Progenitor cell of endocrine pancreas (in vitro differentiated cells): Measurements from ENCODE around the gene PARD3. TPM values are rescaled to one million over a fixed set of nuclear protein-coding genes. Genes with fewer than 3 reads are reported as not detected.

Experiments used
- DNase-seq: peaks from one replicate; pipeline ENCODE4 v3.0.0; 2021; ENCODE audit warnings: low spot score; ENCODE audit not compliant: unreplicated experiment
- H3K27ac Mint-ChIP-seq: 2 replicates; pipeline ENCODE4 v1.8.0; 2021; ENCODE audit warnings: mild to moderate bottlenecking, moderate library complexity, mixed read lengths
- H3K27me3 Mint-ChIP-seq: 2 replicates; pipeline ENCODE4 v1.8.0; 2021; ENCODE audit warnings: mixed read lengths
- H3K36me3 Mint-ChIP-seq: 2 replicates; pipeline ENCODE4 v1.8.0; 2022; ENCODE audit warnings: mixed read lengths; ENCODE audit not compliant: insufficient read depth
- H3K4me1 Mint-ChIP-seq: 2 replicates; pipeline ENCODE4 v1.8.0; 2021; ENCODE audit warnings: low read depth, mixed read lengths
- H3K4me3 Mint-ChIP-seq: 2 replicates; pipeline ENCODE4 v1.8.0; 2021; ENCODE audit warnings: low read depth, mild to moderate bottlenecking, moderate library complexity, mixed read lengths
- H3K9me3 Mint-ChIP-seq: 2 replicates; pipeline ENCODE4 v1.8.0; 2021; ENCODE audit warnings: low read depth, mixed read lengths
- total RNA-seq: library from RNA; stranded (reverse); gene quantifications from 2 replicates; pipeline ENCODE4 v1.2.1, GENCODE V29; 2021
- TF ChIP-seq, protein P1 (sequence below): fragments of 200-600 bp; sonication (generic); IDR thresholded peaks from one replicate; pipeline ENCODE4 v1.5.0; 2021; ENCODE audit warnings: antibody characterized with exemption, mild to moderate bottlenecking; ENCODE audit not compliant: unreplicated experiment

The PARD3 gene
- total RNA-seq, 1 donor from 2014 or later, result 85.3 TPM

DNA sequence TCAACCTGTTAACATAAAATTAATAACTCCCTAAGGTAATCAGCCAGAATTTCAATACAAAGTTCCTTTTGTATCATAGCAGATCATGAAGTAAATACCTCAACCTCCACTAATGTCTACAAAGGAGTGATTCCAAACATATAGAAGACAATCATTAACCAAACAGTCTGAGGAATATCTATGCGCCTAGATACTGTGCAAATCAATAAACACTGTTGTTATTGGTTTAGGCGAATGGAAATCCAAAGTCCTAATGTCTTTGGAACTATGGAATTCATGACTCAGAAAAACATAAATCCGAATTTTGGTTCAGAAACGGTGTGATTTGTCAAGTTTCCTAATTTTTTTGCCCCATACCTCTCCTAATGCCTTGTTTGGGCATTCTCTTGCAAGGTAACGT is 469.7 kb downstream of the PARD3 start:
- Mint-ChIP-seq H3K4me1 (peaks cover 31% of the 10 kb centered on the region), H3K9me3 (no peaks in the 10 kb centered on the region), H3K27me3 (no peaks in the 10 kb centered on the region), H3K36me3 (peaks cover 13% of the 10 kb centered on the region), H3K4me3 (no peak overlapping the region), H3K27ac (no peak overlapping the region)
- no peak for DNase-seq
- TF ChIP-seq, protein P1, sequence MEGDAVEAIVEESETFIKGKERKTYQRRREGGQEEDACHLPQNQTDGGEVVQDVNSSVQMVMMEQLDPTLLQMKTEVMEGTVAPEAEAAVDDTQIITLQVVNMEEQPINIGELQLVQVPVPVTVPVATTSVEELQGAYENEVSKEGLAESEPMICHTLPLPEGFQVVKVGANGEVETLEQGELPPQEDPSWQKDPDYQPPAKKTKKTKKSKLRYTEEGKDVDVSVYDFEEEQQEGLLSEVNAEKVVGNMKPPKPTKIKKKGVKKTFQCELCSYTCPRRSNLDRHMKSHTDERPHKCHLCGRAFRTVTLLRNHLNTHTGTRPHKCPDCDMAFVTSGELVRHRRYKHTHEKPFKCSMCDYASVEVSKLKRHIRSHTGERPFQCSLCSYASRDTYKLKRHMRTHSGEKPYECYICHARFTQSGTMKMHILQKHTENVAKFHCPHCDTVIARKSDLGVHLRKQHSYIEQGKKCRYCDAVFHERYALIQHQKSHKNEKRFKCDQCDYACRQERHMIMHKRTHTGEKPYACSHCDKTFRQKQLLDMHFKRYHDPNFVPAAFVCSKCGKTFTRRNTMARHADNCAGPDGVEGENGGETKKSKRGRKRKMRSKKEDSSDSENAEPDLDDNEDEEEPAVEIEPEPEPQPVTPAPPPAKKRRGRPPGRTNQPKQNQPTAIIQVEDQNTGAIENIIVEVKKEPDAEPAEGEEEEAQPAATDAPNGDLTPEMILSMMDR, result no peak

DNA sequence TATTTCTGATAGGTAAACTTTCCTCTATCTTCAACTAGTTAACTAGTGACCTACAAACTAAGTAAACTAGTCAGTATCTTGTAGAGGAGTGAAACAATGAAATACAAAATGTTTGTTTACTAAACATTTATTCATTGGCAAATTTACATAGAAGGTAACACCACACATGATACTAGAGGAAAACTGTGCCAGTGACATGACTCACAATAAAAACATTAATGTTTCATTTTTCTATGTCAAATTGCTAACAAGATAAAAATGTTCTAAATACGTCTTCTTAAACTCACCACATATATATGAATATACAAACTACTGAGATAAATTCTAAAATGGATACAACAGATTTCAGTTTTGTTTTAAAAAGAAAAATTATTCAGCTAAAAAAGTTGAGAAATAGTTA is 471.3 kb downstream of the PARD3 start:
- Mint-ChIP-seq H3K27ac (no peak overlapping the region), H3K4me1 (peaks cover 31% of the 10 kb centered on the region), H3K36me3 (peaks cover 12% of the 10 kb centered on the region), H3K9me3 (no peaks in the 10 kb centered on the region), H3K27me3 (no peaks in the 10 kb centered on the region), H3K4me3 (no peak overlapping the region)
- DNase-seq, result no peak
- TF ChIP-seq, protein P1, result no peak

DNA sequence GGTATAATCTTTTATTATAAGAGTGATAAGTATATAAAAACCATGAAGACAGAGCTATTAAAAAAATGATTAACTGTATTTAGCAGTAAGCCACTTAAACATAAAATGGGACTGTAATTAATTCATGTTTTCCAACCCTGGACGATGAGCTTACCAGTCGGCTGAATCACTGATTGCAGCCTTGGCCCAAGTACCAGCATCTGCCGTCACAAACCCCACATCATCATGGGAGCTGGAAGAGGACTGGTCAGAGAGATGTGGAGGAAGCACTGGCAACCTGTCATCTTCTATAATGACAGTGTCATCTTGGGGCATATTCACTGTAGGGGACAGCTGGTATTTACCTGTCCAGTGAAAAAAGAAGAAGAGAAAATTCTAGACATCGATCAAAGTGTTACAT is 473.6 kb downstream of the PARD3 start:
- H3K4me3 Mint-ChIP-seq, result no peak overlapping the region
- no peaks in the 10 kb centered on the region for H3K27me3 Mint-ChIP-seq
- no peak for DNase-seq
- no peaks in the 10 kb centered on the region for H3K9me3 Mint-ChIP-seq
- H3K27ac Mint-ChIP-seq, result no peak overlapping the region
- TF ChIP-seq, protein P1, result no peak
- H3K36me3 Mint-ChIP-seq, result peaks cover 7% of the 10 kb centered on the region
- peaks cover 28% of the 10 kb centered on the region for H3K4me1 Mint-ChIP-seq

DNA sequence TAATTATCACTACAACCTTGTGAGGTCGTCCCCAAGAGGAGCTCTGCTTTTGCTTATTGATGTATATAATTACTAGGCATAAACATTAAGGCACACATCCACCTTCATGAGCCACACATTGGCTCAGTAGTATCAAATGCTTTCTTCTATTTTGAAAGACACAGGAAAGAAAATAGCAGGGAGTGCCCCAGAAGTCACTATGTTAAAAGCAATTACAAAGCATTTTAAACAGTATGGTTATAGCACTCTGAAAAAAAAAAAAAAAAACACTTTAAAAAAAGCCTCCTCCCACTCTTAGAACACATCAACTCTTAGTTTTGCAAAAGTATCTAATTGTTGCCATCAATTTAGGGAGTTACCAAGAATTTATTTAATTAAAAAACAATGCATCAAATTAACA is 474.2 kb downstream of the PARD3 start:
- Mint-ChIP-seq H3K36me3 (peaks cover 9% of the 10 kb centered on the region), H3K27ac (no peak overlapping the region), H3K4me3 (no peak overlapping the region), H3K27me3 (no peaks in the 10 kb centered on the region), H3K9me3 (no peaks in the 10 kb centered on the region), H3K4me1 (peaks cover 23% of the 10 kb centered on the region)
- TF ChIP-seq, protein P1, result no peak
- DNase-seq, result no peak

DNA sequence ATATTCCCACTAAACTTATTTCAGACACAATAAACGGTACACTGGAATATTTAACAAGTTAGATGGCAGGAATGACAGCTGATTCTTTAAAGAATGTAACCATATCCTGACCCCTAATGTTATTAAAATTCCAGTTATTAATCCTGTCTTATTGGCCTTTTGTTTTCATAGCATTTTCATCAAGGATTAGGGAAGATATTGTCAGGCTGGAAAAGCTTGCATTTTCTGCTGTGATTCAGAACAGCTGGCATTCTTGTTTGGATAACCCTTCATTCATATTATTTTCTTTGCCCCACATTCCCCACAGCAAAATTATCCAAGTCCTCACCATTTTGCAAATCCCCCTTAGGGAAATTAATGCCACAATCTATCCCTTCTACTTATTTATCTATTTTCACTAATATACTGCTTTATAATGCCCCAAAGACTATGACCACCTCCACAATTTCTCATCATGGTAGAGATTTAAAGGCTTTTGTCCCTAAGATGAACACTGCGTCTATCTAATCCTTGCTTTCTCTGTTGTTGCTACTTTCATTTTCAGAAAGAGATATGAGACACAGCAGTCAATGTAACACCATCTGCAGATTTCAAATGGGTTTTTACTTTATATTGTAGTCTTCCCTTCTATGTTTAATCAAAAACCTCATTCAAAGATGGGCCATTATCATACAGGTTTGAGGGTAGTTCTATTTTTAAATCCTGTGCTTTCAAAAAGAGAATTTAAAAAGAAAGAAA is 475.1 kb downstream of the PARD3 start:
- Mint-ChIP-seq H3K27ac (no peak overlapping the region), H3K36me3 (peaks cover 8% of the 10 kb centered on the region), H3K4me1 (peaks cover 14% of the 10 kb centered on the region)

More for the DNA sequence above, 475.1 kb downstream of the PARD3 start:
- Mint-ChIP-seq H3K9me3 (no peaks in the 10 kb centered on the region), H3K4me3 (no peak overlapping the region), H3K27me3 (no peaks in the 10 kb centered on the region)
- no peak for DNase-seq
- TF ChIP-seq, protein P1, result no peak
